Stimulated activated CD4-positive, alpha-beta T cell treated with anti-CD3 and anti-CD28 coated beads, TNF-alpha, amount 100 ng/mL, for 48 hours (primary cell): Measurements from ENCODE around the gene CEP41.

Experiments
- DNase-seq, 3 donors: peaks; one replicate each; pipeline ENCODE4 v3.0.0-alpha.2; 2020; ENCODE audit warnings: low read depth in 3 of 3

The CEP41 gene

DNA sequence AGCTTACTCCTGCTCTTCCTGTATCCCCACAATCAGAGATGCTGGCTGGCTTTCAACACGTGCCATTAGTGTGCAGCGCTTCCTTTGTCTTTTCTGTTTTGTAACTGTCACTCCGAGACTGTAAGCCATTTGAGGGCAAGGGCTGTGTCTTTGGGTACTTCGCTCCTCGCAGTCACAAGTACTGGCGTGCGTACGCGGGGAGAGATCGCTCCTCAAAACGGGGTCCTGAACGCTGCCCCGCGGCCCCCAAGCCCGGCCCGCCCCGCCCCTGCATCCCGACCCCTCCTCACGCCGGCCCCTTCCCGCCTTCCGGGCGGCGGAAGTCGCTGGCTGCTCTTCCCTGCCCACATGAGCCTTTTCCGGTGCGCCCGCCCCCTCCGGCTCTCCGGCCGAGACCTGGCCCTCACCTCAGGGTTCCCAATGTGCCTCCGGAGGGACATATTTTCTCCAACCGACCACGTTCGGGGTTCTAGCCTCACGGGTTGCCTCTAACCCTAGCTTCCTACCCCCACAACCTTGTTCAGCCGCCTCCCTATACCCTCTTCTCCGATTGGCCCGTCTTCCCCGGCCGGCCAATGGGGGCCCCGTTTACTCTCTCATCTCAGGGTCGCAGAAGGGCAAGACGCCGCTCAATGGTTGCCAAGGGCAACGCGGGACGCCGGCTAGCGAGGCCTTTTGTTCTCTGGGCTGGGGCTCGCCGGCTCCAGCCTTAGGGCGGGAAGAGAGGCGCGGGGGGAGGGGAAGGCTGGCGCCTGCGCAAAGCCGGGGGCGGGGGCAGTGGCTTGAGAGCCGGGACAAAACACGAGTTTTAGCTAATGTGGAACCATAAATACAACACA lies at the start of gene CEP41:
Gene CEP41, minus strand, starts transcription at position 490 of the 839 bp plus-strand sequence. Its CDS starts 50 bp downstream, at position 440.
- DNase-seq = peak; percentile 91 to 94 (median 92)

GRCh38 chr7:130490311-130490791 lies 49.5 kb upstream of the CEP41 start:
- no peak for DNase-seq

- no peak for DNase-seq
Measured at GRCh38 chr7:130489140-130489983, 48.5 kb upstream of the CEP41 start.

DNA sequence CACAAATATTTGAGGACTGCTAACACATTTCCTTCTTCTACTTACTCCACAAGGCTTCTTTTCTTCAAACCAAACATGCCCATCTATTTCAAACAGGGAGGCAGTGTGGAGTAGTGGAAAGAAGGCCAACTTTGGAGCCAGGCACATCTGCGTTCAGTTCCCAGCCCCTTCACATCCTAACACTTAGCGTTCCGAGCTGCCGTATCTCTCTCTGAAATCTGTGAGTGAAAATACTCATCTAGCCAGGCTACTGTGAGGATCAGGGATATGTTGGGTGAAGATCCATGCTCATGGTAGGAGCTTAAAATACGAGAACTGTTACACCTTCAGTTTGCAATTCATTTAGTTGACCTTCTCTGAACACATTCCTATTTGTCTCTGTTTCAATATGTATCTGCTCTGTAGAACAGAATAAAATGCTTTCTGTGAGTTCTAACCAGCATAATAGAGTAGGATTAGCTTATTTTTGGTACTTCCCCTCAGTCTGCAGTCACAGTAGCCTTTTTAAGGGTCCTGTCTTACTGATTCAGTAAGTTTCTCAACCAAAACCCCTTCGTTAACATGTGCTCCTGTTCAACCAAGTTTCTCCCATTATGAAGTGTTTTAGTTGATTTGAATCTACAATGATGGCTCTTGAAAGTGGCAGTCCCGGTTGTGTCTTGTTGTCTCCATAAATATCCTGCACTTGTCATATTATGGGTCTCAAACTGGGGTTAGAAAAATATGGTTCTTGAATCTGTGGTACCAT lies 47.8 kb upstream of the CEP41 start:
- no peak for DNase-seq

- no peak for DNase-seq
Measured at GRCh38 chr7:130486954-130487436, 46.2 kb upstream of the CEP41 start.

DNA sequence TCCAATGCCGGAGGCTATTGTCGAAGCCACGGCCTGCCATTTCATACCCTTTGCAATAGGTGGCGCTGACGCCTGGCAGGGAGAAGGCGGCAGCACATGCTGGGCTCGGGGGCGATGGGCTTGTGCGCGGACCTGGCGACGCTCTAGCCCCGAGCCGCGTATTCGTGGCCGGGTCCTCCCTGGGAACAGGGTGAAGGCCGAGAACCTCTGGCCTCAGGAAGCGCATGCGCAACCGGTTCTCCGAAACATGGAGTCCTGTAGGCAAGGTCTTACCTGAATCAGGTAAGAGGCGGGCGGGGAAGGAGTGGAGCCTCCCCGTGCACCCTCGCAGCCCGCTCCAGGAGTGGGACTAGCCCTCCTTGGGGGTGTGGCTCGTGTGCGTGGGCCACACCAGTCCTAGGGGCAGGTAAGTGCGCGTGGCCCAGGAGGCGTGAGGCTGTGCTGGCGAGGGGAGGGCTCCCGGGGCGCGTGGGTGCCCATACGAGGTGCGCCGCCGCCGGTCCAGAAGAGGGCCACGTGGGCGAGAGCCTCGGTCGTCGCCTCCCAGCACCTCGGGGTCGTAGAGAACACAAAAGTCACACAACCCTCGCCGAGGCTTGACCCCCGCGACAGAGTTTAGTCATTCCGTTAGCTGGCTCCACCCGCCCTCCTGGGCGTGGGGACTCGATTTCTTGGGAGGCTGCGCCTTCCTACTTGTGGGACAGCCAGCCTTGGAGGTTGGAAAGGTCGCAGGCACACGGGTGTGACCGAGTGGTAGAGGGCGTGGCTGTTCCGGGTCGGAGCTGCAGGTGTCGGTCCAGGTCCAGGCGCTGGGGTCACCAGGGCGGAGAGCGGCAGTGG lies 45.5 kb upstream of the CEP41 start:
- peak; percentile 32 to 58 (median 33) for DNase-seq

DNA sequence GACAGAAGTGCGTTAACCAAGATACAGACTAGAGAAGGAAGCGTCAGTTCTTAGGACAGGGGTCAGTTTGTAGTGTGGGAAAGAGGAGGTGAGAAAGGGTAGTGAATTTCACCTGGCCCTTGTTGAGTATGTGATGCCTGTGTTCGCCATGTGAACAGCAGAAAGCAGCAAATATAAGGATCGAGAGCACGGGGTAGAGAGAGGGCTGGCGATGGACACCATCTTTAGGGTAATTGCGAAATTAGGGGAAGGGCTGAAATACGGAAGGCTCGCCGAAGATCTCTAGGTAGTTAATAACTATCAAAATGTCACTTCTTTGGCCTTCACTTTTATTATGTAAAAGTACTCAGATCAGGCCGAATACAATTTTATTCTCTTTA lies 44.9 kb upstream of the CEP41 start:
- no peak for DNase-seq

GRCh38 chr7:130483031-130483430 lies 42.2 kb upstream of the CEP41 start:
- no peak for DNase-seq

DNA sequence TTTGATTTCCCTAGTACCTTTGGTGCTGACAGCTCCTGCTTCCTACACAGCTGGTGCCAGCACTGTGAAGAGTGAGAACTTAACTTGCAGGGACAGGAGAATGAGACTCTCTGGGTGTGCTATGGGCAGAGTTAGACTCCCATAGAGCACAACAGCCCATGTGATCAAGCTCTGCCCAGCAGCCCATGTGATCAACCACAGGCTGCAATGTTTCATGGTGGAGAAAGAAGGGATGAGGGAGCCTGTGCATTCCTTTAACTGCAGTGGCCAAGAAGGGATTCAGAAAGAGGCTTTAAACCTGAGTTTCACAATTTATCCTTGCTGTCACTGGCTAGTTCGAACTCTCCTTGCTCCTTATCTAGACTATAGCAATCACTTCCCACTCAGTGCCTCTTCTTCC lies 41.1 kb upstream of the CEP41 start:
- no peak for DNase-seq

GRCh38 chr7:130479716-130480400 lies 39.0 kb upstream of the CEP41 start:
- DNase-seq = no peak

DNA sequence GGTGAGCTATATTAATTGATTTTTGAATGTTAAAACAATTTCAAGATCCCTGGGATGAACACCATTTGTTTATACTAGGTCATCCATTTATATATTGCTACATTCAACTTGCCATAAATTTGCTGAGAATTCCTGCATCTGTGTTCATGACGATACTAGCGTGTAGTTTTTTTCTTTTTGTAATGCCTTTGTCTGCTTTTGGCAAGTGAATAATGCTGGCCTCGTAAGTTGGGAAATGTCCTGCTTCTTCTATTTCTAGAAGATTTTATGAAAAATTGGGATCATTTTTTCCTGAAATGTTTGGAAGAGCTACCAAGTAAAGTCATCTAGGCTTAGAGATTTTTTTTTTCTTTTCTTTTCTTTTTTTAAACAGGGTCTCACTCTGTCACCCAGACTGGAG lies 38.2 kb upstream of the CEP41 start:
- no peak for DNase-seq

DNA sequence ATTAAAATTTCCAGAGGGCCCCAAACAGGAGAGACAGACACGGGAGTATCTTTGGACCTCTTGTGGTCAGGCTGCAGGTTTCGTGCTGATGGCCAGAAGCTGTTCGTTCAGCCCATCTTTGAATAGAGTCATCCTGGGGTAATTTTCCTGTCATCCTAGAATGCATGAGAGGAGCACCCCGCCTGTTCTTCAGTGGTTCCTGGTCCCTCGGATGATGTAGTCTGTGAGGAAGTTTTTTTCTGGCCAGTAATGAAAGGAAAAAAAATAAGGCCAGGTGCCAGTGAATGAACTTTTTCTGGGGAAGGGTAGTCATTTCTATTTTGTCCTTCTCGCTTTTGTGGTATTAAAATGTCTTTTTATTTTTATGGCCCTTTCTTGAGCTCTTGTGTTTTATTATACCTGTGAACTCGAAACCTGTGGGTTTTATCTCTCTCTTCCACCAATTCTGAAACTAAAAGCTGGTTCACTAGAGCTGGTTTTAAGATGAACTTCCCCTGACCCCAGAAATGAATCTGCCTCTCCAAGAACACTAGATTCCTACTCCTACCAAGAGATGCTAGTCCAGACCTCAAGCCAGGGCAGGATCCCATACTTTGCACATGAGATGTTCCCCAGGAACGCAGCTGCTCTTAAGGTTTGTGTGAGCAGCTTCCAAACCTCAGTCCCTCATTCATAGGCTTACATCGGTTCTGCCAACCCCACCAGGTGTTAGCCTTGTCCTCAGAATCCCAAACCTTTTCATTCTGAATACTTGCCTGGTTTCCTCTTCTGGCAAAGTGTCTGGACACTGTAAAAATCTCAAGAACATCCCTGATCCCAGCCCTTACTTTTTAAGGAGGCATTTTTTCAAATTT lies 35.7 kb upstream of the CEP41 start:
- DNase-seq = no peak

- no peak for DNase-seq
Measured at GRCh38 chr7:130475776-130476175, 35.0 kb upstream of the CEP41 start.

GRCh38 chr7:130473876-130474275 lies 33.1 kb upstream of the CEP41 start:
- DNase-seq = no peak

DNA sequence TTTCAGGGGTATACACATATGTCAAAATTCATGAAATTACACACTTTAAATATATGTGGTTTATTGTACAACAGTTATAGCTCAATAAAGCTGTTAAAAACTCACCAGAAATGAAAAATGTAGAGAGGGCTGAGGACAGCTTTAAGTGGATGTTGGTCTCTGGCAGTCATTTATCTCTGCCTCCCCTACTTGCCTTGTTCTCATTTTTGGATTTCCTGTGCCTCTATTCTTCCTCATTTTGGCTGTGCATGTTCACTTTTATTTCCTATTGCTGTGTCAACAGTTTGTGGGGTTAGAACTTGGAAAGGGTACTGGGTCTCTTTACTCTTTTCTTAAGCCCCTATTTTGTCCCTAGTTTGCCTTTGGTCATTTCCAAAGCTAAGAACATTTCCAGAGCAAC lies 32.5 kb upstream of the CEP41 start:
- no peak for DNase-seq

DNA sequence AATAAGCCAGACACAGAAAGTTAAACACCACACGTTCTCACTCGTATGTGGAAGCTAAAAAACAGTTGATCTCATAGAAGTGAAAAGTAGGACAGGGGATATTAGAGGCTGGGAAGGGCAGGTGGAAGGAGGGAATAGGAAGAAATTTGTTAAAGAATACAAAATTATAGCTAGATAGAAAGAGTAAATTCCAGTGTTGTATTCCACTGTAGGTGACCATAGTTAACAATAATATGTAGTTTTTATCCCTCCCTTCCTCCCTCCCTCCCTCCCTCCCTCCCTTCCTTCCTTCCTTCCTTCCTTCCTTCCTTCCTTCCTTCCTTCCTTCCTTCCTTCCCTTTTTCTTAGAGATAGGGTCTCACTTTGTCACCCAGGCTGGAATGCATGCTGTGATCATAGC lies 31.2 kb upstream of the CEP41 start:
- no peak for DNase-seq

DNA sequence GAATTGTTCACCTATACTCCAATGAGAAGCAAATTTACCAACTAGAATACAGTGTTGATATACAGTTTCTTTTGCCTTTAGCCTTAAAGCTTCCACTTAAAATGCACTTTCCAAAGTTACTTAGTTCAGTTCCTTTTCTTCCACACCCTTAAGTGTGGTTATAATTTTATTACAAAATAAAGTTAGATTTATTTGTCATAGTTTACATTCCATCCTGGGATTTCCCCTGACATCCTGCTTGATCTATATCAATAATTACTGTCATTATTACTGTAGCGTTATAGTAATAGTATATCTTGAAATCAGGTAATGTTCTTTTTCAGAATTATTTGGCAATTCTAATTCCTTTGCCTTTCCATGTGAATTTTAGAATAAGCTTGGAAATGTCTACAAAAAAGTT lies 27.8 kb upstream of the CEP41 start:
- DNase-seq = no peak

- DNase-seq = no peak
Measured at GRCh38 chr7:130463553-130464434, 23.0 kb upstream of the CEP41 start.
